Measurements from ENCODE around the gene ZMYND8. TPM values are rescaled to one million over a fixed set of nuclear protein-coding genes. Genes with fewer than 3 reads are reported as not detected.
"Not testable (repeated sequence)": the region's sequence is repeated elsewhere in the genome, so short reads cannot be mapped to it uniquely, and the experiment has no call there.

Gene ZMYND8
- total RNA-seq, 1 experiment from 2014 or later: 50.7 TPM

DNA sequence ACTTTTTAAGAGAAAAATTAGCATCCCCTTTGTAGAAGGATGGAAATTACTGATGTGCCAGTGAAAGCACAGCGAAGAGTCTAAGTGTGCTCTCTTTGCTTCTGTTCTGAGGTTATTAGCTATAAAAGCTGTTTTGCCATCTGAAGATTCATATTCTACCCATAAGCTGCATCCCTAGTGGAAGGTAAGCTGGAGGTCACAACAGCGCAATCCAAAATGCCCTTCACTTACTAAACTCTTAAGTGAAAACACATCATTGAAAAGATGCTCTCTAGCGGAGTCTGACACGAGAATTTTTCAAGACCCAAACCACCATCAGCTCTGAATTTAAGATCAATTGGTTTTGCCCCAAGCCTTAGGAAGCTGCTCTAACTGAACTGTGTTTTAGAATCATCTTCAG, 113.5 kb downstream of the ZMYND8 start:
- ChIA-PET POLR2A (no interaction called here), CTCF (no interaction called here)
- in situ Hi-C loops (cut with HindIII; ENCODE audit: low pct_unique_long_range_greater_than_20kb, low sequenced_read_pairs) (no loop called here), intact Hi-C loops (cut with micrococcal nuclease; ENCODE audit: unreplicated experiment) (no loop called here)
- DNase-seq (ENCODE audit: low read depth, low spot score): no peak
- no peak for ATAC-seq
- H3K27me3 ChIP-seq (ENCODE audit: control insufficient read depth, insufficient read depth, low read length): no peaks in the 10 kb centered on the region
- no peaks in the 10 kb centered on the region for H3K4me1 ChIP-seq (ENCODE audit: control insufficient read depth, insufficient read depth, low read length)
- no peak overlapping the region for H3K27ac ChIP-seq (ENCODE audit: low read length)
- H3K36me3 ChIP-seq (ENCODE audit: control insufficient read depth, insufficient read depth, low read length): peaks cover 15% of the 10 kb centered on the region
- TF ChIP-seq POLR2AphosphoS5 (IDR thresholded peaks at IDR 0.05; ENCODE audit: low read depth, low read length): no peak
- TF ChIP-seq CTCF (IDR thresholded peaks at IDR 0.05): no peak
- no peak for TF ChIP-seq SIN3A (IDR thresholded peaks at IDR 0.05; ENCODE audit: borderline replicate concordance, insufficient read depth, low read depth, low read length)
- TF ChIP-seq, protein P1, sequence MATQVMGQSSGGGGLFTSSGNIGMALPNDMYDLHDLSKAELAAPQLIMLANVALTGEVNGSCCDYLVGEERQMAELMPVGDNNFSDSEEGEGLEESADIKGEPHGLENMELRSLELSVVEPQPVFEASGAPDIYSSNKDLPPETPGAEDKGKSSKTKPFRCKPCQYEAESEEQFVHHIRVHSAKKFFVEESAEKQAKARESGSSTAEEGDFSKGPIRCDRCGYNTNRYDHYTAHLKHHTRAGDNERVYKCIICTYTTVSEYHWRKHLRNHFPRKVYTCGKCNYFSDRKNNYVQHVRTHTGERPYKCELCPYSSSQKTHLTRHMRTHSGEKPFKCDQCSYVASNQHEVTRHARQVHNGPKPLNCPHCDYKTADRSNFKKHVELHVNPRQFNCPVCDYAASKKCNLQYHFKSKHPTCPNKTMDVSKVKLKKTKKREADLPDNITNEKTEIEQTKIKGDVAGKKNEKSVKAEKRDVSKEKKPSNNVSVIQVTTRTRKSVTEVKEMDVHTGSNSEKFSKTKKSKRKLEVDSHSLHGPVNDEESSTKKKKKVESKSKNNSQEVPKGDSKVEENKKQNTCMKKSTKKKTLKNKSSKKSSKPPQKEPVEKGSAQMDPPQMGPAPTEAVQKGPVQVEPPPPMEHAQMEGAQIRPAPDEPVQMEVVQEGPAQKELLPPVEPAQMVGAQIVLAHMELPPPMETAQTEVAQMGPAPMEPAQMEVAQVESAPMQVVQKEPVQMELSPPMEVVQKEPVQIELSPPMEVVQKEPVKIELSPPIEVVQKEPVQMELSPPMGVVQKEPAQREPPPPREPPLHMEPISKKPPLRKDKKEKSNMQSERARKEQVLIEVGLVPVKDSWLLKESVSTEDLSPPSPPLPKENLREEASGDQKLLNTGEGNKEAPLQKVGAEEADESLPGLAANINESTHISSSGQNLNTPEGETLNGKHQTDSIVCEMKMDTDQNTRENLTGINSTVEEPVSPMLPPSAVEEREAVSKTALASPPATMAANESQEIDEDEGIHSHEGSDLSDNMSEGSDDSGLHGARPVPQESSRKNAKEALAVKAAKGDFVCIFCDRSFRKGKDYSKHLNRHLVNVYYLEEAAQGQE (IDR thresholded peaks at IDR 0.05; ENCODE audit: insufficient read depth in 1 of 2, low read depth in 2 of 2, low read length in 1 of 2): no peak
- TF ChIP-seq TCF7L2 (IDR thresholded peaks at IDR 0.05; ENCODE audit: low read depth, low read length): no peak
- H3K9me3 ChIP-seq (ENCODE audit: control insufficient read depth, insufficient read depth, low read depth, low read length): no peaks in the 10 kb centered on the region
- no peak overlapping the region for H3K4me3 ChIP-seq (ENCODE audit: low read depth in 2 of 2, low read length in 2 of 2)
- no TSS peak for BruUV-seq (replicated peaks)

DNA sequence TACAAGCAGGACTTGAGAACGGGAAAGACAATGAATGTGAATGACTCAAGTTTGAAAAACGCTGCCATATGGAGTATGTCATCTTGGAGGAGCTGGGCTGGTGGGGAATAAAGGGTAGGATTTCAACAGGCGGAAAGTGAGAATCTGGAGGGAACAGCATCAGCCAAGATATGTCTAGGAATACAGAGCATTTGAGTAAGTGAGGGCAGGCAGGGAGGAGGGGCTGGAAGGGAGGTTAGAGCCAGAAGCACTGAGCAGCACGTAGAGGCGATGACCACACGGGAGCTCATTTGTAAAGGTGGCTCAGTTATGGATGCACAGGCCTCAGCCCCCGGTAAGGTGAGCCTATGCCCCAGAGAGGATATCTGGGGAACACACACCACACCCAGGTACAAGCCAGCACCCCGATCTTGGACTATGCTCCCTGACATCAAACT, 115.1 kb downstream of the ZMYND8 start:
- H3K27me3 ChIP-seq (ENCODE audit: control insufficient read depth, insufficient read depth, low read length): no peaks in the 10 kb centered on the region
- intact Hi-C loops (cut with micrococcal nuclease; ENCODE audit: unreplicated experiment): no loop called here
- ChIA-PET POLR2A (interaction anchor here (0.7 kb wide), 1 partner anchor 1135 kb away, joined by 8 read pairs; no protein-coding TSS in a partner anchor), CTCF (no interaction called here)
- H3K4me3 ChIP-seq (ENCODE audit: low read depth in 2 of 2, low read length in 2 of 2): no peak overlapping the region
- no peak for DNase-seq (ENCODE audit: low read depth, low spot score)
- H3K9me3 ChIP-seq (ENCODE audit: control insufficient read depth, insufficient read depth, low read depth, low read length): no peaks in the 10 kb centered on the region
- TSS peak; percentile 66 for BruUV-seq (replicated peaks)
- H3K36me3 ChIP-seq (ENCODE audit: control insufficient read depth, insufficient read depth, low read length): peaks cover 16% of the 10 kb centered on the region
- no peak for ATAC-seq
- in situ Hi-C loops (cut with HindIII; ENCODE audit: low pct_unique_long_range_greater_than_20kb, low sequenced_read_pairs): no loop called here
- no peaks in the 10 kb centered on the region for H3K4me1 ChIP-seq (ENCODE audit: control insufficient read depth, insufficient read depth, low read length)
- no peak overlapping the region for H3K27ac ChIP-seq (ENCODE audit: low read length)
- TF ChIP-seq, protein P1 (IDR thresholded peaks at IDR 0.05; ENCODE audit: insufficient read depth in 1 of 2, low read depth in 2 of 2, low read length in 1 of 2): no peak
- TF ChIP-seq SIN3A (IDR thresholded peaks at IDR 0.05; ENCODE audit: borderline replicate concordance, insufficient read depth, low read depth, low read length) (no peak), TCF7L2 (IDR thresholded peaks at IDR 0.05; ENCODE audit: low read depth, low read length) (no peak), CTCF (IDR thresholded peaks at IDR 0.05) (no peak), POLR2AphosphoS5 (IDR thresholded peaks at IDR 0.05; ENCODE audit: low read depth, low read length) (no peak)

- ATAC-seq; DNase-seq (ENCODE audit: low read depth, low spot score); intact Hi-C loops (cut with micrococcal nuclease; ENCODE audit: unreplicated experiment); CTCF ChIA-PET; H3K4me3 ChIP-seq (ENCODE audit: low read depth in 2 of 2, low read length in 2 of 2); H3K27ac ChIP-seq (ENCODE audit: low read length); BruUV-seq (replicated peaks); POLR2A ChIA-PET; H3K27me3 ChIP-seq (ENCODE audit: control insufficient read depth, insufficient read depth, low read length); in situ Hi-C loops (cut with HindIII; ENCODE audit: low pct_unique_long_range_greater_than_20kb, low sequenced_read_pairs); H3K9me3 ChIP-seq (ENCODE audit: control insufficient read depth, insufficient read depth, low read depth, low read length); H3K4me1 ChIP-seq (ENCODE audit: control insufficient read depth, insufficient read depth, low read length): not testable (repeated sequence)
- peaks cover 15% of the 10 kb centered on the region for H3K36me3 ChIP-seq (ENCODE audit: control insufficient read depth, insufficient read depth, low read length)
Observed at GRCh38 chr20:47240096-47240495, 116.4 kb downstream of the ZMYND8 start.

Data from Panc1 (cell line).